ENCODE results near the gene ZFAND3. TPM values are rescaled to one million over a fixed set of nuclear protein-coding genes. Genes with fewer than 3 reads are reported as not detected.

Gene ZFAND3
- total RNA-seq, 1 experiment from 2014 or later: 22.2 TPM

DNA sequence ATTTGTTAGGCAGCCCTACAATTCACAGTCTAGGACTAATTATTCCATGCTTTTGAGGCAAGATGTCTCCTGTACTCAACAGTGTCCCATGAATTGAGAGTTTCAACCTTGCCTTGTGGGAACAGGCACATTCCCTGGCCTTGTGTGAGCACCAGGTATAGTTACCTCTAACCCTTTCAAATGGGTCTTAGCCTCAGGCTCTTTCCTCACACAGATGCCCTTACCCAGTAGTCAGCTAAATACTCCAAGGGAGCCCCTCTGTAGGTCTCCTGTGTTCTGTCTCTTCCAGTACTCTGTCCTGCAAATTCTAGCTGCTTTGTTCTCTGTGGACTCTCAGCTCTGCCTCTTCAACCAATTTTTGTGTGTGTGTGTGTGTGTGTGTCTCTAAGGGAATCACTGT, 135.3 kb downstream of the ZFAND3 start:
- peaks cover 23% of the 10 kb centered on the region; the same call in 1 of the 2 replicates for H4K20me1 ChIP-seq (ENCODE audit: low read length)
- ATAC-seq: no peak
- POLR2A ChIA-PET (ENCODE audit: unreplicated experiment): no interaction called here

DNA sequence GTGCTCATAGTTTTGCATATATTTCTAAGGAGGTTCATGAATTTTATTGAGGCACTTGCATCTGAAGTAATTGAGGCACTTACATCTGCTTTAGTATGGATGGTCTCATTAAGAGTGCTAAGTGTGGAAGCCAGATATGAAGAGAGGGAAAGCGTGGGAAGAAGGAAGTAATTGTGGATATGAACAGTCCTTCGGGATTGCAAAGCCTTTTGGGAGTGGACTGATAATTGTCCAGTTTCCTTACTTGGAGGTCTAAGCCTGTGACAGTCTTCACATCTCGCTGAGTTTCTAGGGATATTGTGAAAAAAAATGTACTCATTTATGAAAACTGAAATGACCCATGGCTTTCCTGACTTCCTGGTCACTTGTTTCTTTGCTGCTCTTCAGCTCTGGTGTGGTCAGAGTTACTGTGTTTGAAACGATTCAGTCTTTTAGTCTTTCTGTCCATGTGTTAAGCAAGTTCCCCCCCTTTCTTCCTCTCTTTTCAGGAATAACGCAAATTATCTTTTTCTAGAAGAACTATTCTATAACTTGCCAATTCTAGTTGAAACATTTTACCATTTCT, 137.3 kb downstream of the ZFAND3 start:
- H3K4me1 ChIP-seq (ENCODE audit: insufficient read depth, low read length): no peaks in the 10 kb centered on the region
- ChIA-PET CTCF (no interaction called here), POLR2A (ENCODE audit: unreplicated experiment) (no interaction called here)
- intact Hi-C loops (cut with micrococcal nuclease): no loop called here
- H3K4me3 ChIP-seq (ENCODE audit: low read length): no peak overlapping the region
- DNase-seq (no peak), ATAC-seq (no peak)
- H3K4me2 ChIP-seq (ENCODE audit: low read length): no peak overlapping the region
- H3K9me2 ChIP-seq (replicated peaks; ENCODE audit: low read length): no peaks in the 10 kb centered on the region
- H3K27me3 ChIP-seq (ENCODE audit: low read length): no peaks in the 10 kb centered on the region
- TF ChIP-seq EZH2 (IDR thresholded peaks at IDR 0.05; ENCODE audit: low read length, unreplicated experiment) (no peak), EZH2phosphoT487 (IDR thresholded peaks at IDR 0.05; ENCODE audit: borderline replicate concordance, low read length) (no peak)
- TF ChIP-seq, protein P1, sequence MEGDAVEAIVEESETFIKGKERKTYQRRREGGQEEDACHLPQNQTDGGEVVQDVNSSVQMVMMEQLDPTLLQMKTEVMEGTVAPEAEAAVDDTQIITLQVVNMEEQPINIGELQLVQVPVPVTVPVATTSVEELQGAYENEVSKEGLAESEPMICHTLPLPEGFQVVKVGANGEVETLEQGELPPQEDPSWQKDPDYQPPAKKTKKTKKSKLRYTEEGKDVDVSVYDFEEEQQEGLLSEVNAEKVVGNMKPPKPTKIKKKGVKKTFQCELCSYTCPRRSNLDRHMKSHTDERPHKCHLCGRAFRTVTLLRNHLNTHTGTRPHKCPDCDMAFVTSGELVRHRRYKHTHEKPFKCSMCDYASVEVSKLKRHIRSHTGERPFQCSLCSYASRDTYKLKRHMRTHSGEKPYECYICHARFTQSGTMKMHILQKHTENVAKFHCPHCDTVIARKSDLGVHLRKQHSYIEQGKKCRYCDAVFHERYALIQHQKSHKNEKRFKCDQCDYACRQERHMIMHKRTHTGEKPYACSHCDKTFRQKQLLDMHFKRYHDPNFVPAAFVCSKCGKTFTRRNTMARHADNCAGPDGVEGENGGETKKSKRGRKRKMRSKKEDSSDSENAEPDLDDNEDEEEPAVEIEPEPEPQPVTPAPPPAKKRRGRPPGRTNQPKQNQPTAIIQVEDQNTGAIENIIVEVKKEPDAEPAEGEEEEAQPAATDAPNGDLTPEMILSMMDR (conservative IDR thresholded peaks at IDR 0.05; ENCODE audit: low read depth, low read length): no peak
- H3K9me3 ChIP-seq (ENCODE audit: low read length): no peaks in the 10 kb centered on the region
- BruUV-seq (replicated peaks): no TSS peak
- H3K27ac ChIP-seq (ENCODE audit: low read length): no peak overlapping the region
- peaks cover 24% of the 10 kb centered on the region; the same call in 1 of the 2 replicates for H4K20me1 ChIP-seq (ENCODE audit: low read length)
- no peaks in the 10 kb centered on the region for H3K36me3 ChIP-seq (ENCODE audit: low read depth, low read length)
- H2AFZ ChIP-seq (ENCODE audit: low read length): no peak overlapping the region
- peaks cover 73% of the 10 kb centered on the region for H3K79me2 ChIP-seq (ENCODE audit: low read length)
- H3F3A ChIP-seq (ENCODE audit: low read length, unreplicated experiment): no peaks in the 10 kb centered on the region
- H3K9ac ChIP-seq (ENCODE audit: low read length): no peak overlapping the region

More for the DNA sequence above, 135.3 kb downstream of the ZFAND3 start:
- Histone ChIP-seq H3F3A (ENCODE audit: low read length, unreplicated experiment) (no peaks in the 10 kb centered on the region), H3K79me2 (ENCODE audit: low read length) (peaks cover 93% of the 10 kb centered on the region), H3K27ac (ENCODE audit: low read length) (no peak overlapping the region), H3K4me3 (ENCODE audit: low read length) (no peak overlapping the region), H3K27me3 (ENCODE audit: low read length) (no peaks in the 10 kb centered on the region), H3K36me3 (ENCODE audit: low read depth, low read length) (no peaks in the 10 kb centered on the region), H3K9me3 (ENCODE audit: low read length) (no peaks in the 10 kb centered on the region), H2AFZ (ENCODE audit: low read length) (no peak overlapping the region), H3K9me2 (replicated peaks; ENCODE audit: low read length) (no peaks in the 10 kb centered on the region), H3K4me2 (ENCODE audit: low read length) (no peak overlapping the region), H3K4me1 (ENCODE audit: insufficient read depth, low read length) (no peaks in the 10 kb centered on the region), H3K9ac (ENCODE audit: low read length) (no peak overlapping the region)
- DNase-seq: no peak
- CTCF ChIA-PET: no interaction called here
- intact Hi-C loops (cut with micrococcal nuclease): no loop called here
- TF ChIP-seq EZH2 (IDR thresholded peaks at IDR 0.05; ENCODE audit: low read length, unreplicated experiment) (no peak), EZH2phosphoT487 (IDR thresholded peaks at IDR 0.05; ENCODE audit: borderline replicate concordance, low read length) (no peak)
- TF ChIP-seq, protein P1 (conservative IDR thresholded peaks at IDR 0.05; ENCODE audit: low read depth, low read length): no peak
- no TSS peak for BruUV-seq (replicated peaks)

GRCh38 chr6:37959061-37959460, 139.5 kb downstream of the ZFAND3 start:
- POLR2A ChIA-PET (ENCODE audit: unreplicated experiment): no interaction called here
- no peak overlapping the region for H2AFZ ChIP-seq (ENCODE audit: low read length)
- peaks cover 50% of the 10 kb centered on the region for H3K79me2 ChIP-seq (ENCODE audit: low read length)
- no peak overlapping the region for H3K27ac ChIP-seq (ENCODE audit: low read length)
- intact Hi-C loops (cut with micrococcal nuclease): no loop called here
- H3K4me1 ChIP-seq (ENCODE audit: insufficient read depth, low read length): no peaks in the 10 kb centered on the region
- no peak overlapping the region for H3K9ac ChIP-seq (ENCODE audit: low read length)
- no peaks in the 10 kb centered on the region for H3K27me3 ChIP-seq (ENCODE audit: low read length)
- no peaks in the 10 kb centered on the region for H3K9me3 ChIP-seq (ENCODE audit: low read length)
- H4K20me1 ChIP-seq (ENCODE audit: low read length): peaks cover 13% of the 10 kb centered on the region; the same call in 1 of the 2 replicates
- CTCF ChIA-PET: no interaction called here
- no peaks in the 10 kb centered on the region for H3F3A ChIP-seq (ENCODE audit: low read length, unreplicated experiment)
- no peaks in the 10 kb centered on the region for H3K36me3 ChIP-seq (ENCODE audit: low read depth, low read length)
- DNase-seq (no peak), ATAC-seq (no peak)
- BruUV-seq (replicated peaks): no TSS peak
- no peak for TF ChIP-seq EZH2 (IDR thresholded peaks at IDR 0.05; ENCODE audit: low read length, unreplicated experiment)
- TF ChIP-seq EZH2phosphoT487 (IDR thresholded peaks at IDR 0.05; ENCODE audit: borderline replicate concordance, low read length): no peak
- TF ChIP-seq, protein P1 (conservative IDR thresholded peaks at IDR 0.05; ENCODE audit: low read depth, low read length): no peak
- no peak overlapping the region for H3K4me2 ChIP-seq (ENCODE audit: low read length)
- no peak overlapping the region for H3K4me3 ChIP-seq (ENCODE audit: low read length)
- H3K9me2 ChIP-seq (replicated peaks; ENCODE audit: low read length): no peaks in the 10 kb centered on the region

All from PC-3 (cell line).